Measurements from ENCODE around the gene DSC2.

DSC2 gene

DNA sequence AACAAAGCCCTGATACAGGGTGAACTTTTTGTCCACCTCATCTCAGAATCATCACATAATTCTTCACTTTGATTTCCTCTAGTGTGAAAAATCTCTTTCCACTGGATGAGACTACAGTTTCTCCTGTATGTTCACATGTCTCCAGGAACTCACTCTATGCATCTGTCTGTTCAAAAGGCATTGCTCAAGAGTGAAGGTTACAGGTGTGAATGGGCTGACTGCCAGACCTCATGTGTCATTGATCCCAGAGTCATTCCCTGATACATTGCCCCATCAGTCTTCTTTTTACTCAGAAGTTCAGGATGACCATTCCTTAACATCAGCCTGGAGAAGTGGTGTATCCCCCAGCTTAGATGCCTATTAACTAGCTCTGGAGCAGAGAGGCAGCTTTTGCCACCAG, 55.3 kb downstream of the DSC2 start:
- H3K36me3 ChIP-seq (ENCODE audit: control insufficient read depth in 4 of 4, insufficient read depth in 4 of 4, low read length in 3 of 4) = no peaks in the 10 kb centered on the region
- ChIA-PET POLR2A (no interaction called here), CTCF (no interaction called here)
- no peak for DNase-seq
- peaks cover 0 to 12% (median 10%) of the 10 kb centered on the region in 4 experiments for H3K4me1 ChIP-seq (ENCODE audit: control extremely low read depth in 1 of 4, control insufficient read depth in 4 of 4, insufficient read depth in 4 of 4, low read length in 3 of 4)
- H3K4me3 ChIP-seq (ENCODE audit: control insufficient read depth in 1 of 7, extremely low read depth in 1 of 7, insufficient read depth in 4 of 7, low read depth in 2 of 7, low read length in 6 of 7) = no peak overlapping the region
- H3K27ac ChIP-seq (ENCODE audit: insufficient read depth in 1 of 2, low read depth in 1 of 2, low read length in 2 of 2, poor library complexity in 1 of 2, severe bottlenecking in 2 of 2) = no peak overlapping the region
- H3K9me3 ChIP-seq (ENCODE audit: control extremely low read depth in 1 of 5, control insufficient read depth in 4 of 5, insufficient read depth in 2 of 5, low read depth in 1 of 5, low read length in 4 of 5) = peaks cover 0 to 8% (median 0%) of the 10 kb centered on the region in 5 experiments
- H3K27me3 ChIP-seq (replicated peaks in 2 of 5; ENCODE audit: control insufficient read depth in 4 of 5, insufficient read depth in 5 of 5, low read length in 4 of 5) = peaks cover 13 to 56% (median 24%) of the 10 kb centered on the region in 5 experiments

DNA sequence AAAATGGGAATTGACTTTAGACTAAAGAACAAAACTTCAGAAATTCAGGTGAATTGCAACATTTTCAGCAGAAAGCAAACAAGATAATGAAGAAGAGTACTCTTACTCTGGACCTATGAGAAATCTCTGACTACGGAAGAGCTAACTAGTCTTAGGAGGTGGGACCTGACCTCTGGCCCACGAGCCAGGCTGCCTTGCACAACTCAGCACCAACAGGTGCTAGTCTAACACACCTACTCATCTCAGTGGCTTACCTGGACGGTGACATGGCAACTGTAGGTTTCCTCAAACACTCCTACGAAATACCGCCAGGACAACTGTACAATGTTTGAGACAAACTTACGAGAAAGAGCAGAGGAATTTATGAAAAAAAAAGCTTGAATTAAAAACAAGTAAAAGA, 56.6 kb downstream of the DSC2 start:
- Histone ChIP-seq H3K27me3 (replicated peaks in 2 of 5; ENCODE audit: control insufficient read depth in 4 of 5, insufficient read depth in 5 of 5, low read length in 4 of 5) (peaks cover 13 to 69% (median 30%) of the 10 kb centered on the region in 5 experiments), H3K27ac (ENCODE audit: insufficient read depth in 1 of 2, low read depth in 1 of 2, low read length in 2 of 2, poor library complexity in 1 of 2, severe bottlenecking in 2 of 2) (no peak overlapping the region), H3K9me3 (ENCODE audit: control extremely low read depth in 1 of 5, control insufficient read depth in 4 of 5, insufficient read depth in 2 of 5, low read depth in 1 of 5, low read length in 4 of 5) (peaks cover 0 to 8% (median 0%) of the 10 kb centered on the region in 5 experiments), H3K4me3 (ENCODE audit: control insufficient read depth in 1 of 7, extremely low read depth in 1 of 7, insufficient read depth in 4 of 7, low read depth in 2 of 7, low read length in 6 of 7) (no peak overlapping the region), H3K4me1 (ENCODE audit: control extremely low read depth in 1 of 4, control insufficient read depth in 4 of 4, insufficient read depth in 4 of 4, low read length in 3 of 4) (peaks cover 0 to 22% (median 13%) of the 10 kb centered on the region in 4 experiments), H3K36me3 (ENCODE audit: control insufficient read depth in 4 of 4, insufficient read depth in 4 of 4, low read length in 3 of 4) (no peaks in the 10 kb centered on the region)
- POLR2A ChIA-PET = interaction anchor here (0.6 kb wide), 1 partner anchor 506 kb away, joined by 4 read pairs; no protein-coding TSS in a partner anchor
- 95% methylated on average over 5 of the region's 6 CpGs for WGBS (ENCODE audit: insufficient coverage)
- CTCF ChIA-PET = no interaction called here
- no peak for DNase-seq

DNA sequence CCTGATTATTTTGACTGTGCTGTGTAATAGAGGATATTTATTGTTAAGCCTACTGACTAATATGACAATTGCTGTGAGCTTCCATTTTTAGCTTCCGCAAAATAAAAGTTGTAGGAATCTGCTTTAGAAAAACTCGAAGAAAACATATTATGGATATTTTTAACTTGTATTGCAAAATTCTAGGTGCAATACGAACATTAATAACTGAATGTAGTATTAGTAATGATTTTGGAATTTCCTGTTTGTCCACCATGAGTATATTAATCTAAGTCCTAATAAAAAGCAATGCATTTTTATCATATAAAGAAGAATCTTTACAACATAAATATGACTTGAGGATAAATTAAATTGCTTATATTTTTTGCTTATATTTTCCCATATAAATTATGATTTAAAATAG, 57.3 kb downstream of the DSC2 start:
- ChIA-PET POLR2A (interaction anchor here (0.6 kb wide), 1 partner anchor 505 kb away, joined by 4 read pairs; no protein-coding TSS in a partner anchor), CTCF (no interaction called here)
- H3K27ac ChIP-seq (ENCODE audit: insufficient read depth in 1 of 2, low read depth in 1 of 2, low read length in 2 of 2, poor library complexity in 1 of 2, severe bottlenecking in 2 of 2) = no peak overlapping the region

DNA sequence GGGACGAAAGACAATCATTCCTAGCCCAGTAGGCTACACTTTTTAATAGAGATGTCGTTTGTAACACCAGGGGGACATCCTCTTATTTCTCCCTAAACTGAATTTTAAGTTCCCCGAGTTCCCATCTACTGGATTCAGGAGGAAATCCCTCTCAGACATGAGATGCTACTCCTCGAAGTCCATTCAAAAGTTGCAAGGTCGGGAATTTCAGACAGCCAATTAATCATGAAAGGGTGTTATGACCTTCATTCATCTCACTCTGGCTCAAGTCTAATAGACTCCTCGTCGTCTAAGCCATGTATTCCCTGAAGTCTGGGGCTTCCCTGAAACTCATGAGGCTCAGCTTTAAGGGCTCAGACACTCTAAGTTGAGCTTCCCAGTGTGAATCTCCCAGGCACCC, 58.5 kb downstream of the DSC2 start:
- ChIA-PET POLR2A (no interaction called here), CTCF (no interaction called here)
- Histone ChIP-seq H3K36me3 (ENCODE audit: control insufficient read depth in 4 of 4, insufficient read depth in 4 of 4, low read length in 3 of 4) (no peaks in the 10 kb centered on the region), H3K27me3 (replicated peaks in 2 of 5; ENCODE audit: control insufficient read depth in 4 of 5, insufficient read depth in 5 of 5, low read length in 4 of 5) (peaks cover 29 to 87% (median 40%) of the 10 kb centered on the region in 5 experiments), H3K4me3 (ENCODE audit: control insufficient read depth in 1 of 7, extremely low read depth in 1 of 7, insufficient read depth in 4 of 7, low read depth in 2 of 7, low read length in 6 of 7) (no peak overlapping the region), H3K4me1 (ENCODE audit: control extremely low read depth in 1 of 4, control insufficient read depth in 4 of 4, insufficient read depth in 4 of 4, low read length in 3 of 4) (peaks cover 0 to 22% (median 13%) of the 10 kb centered on the region in 4 experiments), H3K9me3 (ENCODE audit: control extremely low read depth in 1 of 5, control insufficient read depth in 4 of 5, insufficient read depth in 2 of 5, low read depth in 1 of 5, low read length in 4 of 5) (peaks cover 0 to 8% (median 0%) of the 10 kb centered on the region in 5 experiments), H3K27ac (ENCODE audit: insufficient read depth in 1 of 2, low read depth in 1 of 2, low read length in 2 of 2, poor library complexity in 1 of 2, severe bottlenecking in 2 of 2) (no peak overlapping the region)
- 74% methylated on average over 6 of the region's 7 CpGs for WGBS (ENCODE audit: insufficient coverage)
- DNase-seq = no peak

More for the DNA sequence above, 57.3 kb downstream of the DSC2 start:
- peaks cover 19 to 76% (median 36%) of the 10 kb centered on the region in 5 experiments for H3K27me3 ChIP-seq (replicated peaks in 2 of 5; ENCODE audit: control insufficient read depth in 4 of 5, insufficient read depth in 5 of 5, low read length in 4 of 5)
- peaks cover 0 to 8% (median 0%) of the 10 kb centered on the region in 5 experiments for H3K9me3 ChIP-seq (ENCODE audit: control extremely low read depth in 1 of 5, control insufficient read depth in 4 of 5, insufficient read depth in 2 of 5, low read depth in 1 of 5, low read length in 4 of 5)
- no peak overlapping the region for H3K4me3 ChIP-seq (ENCODE audit: control insufficient read depth in 1 of 7, extremely low read depth in 1 of 7, insufficient read depth in 4 of 7, low read depth in 2 of 7, low read length in 6 of 7)
- DNase-seq = no peak
- H3K36me3 ChIP-seq (ENCODE audit: control insufficient read depth in 4 of 4, insufficient read depth in 4 of 4, low read length in 3 of 4) = no peaks in the 10 kb centered on the region
- H3K4me1 ChIP-seq (ENCODE audit: control extremely low read depth in 1 of 4, control insufficient read depth in 4 of 4, insufficient read depth in 4 of 4, low read length in 3 of 4) = peaks cover 0 to 22% (median 13%) of the 10 kb centered on the region in 4 experiments
- WGBS (ENCODE audit: insufficient coverage) = 90% methylated on average over 2 of the region's 3 CpGs

DNA sequence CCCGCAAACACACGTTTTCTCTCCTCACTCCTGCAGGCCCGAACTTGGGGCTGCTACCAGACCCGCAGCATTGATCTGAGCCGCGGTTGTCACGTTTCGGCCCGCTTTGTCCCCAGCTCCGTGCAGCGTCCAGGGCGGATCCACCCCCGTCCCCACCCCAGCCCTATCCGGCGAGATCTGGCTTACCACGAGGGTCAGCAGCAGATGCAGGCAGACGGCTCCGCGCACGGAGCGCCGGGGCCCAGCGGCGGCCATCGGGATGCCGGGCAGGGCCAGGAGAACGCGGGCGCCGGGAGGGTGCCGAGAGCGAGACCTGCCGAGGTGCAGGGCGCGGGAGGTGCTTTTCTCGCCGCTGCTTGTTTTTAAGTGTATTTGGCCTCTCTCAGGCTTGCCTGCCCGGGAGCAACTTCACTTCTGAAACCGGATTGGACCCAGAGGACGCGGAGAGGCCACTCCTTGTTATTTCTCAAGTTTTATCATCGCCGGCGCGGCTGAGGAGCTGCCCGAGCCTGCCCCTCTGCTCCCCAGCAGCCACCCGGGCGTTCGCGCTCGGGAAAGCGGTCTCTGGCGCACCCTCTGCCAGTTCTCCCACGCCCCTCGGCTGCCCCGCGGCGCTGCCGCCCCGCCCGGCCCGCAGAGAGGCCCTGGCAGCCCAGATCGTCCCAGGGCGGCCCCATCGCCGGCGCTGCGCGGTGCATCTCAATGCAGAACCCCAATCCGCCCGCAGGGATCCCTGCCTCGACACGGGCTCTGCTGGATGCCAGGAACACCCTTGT, 59.6 kb downstream of the DSC2 start, which contains the start of gene DSC3:
Gene DSC3, minus strand, starts transcription at position 337 of the 776 bp plus-strand sequence. Its CDS starts 82 bp downstream, at position 255.
- Histone ChIP-seq H3K9me3 (ENCODE audit: control extremely low read depth in 1 of 5, control insufficient read depth in 4 of 5, insufficient read depth in 2 of 5, low read depth in 1 of 5, low read length in 4 of 5) (peaks cover 0 to 8% (median 0%) of the 10 kb centered on the region in 5 experiments), H3K4me1 (ENCODE audit: control extremely low read depth in 1 of 4, control insufficient read depth in 4 of 4, insufficient read depth in 4 of 4, low read length in 3 of 4) (peaks cover 0 to 22% (median 13%) of the 10 kb centered on the region in 4 experiments), H3K27me3 (replicated peaks in 2 of 5; ENCODE audit: control insufficient read depth in 4 of 5, insufficient read depth in 5 of 5, low read length in 4 of 5) (peaks cover 30 to 95% (median 40%) of the 10 kb centered on the region in 5 experiments), H3K4me3 (ENCODE audit: control insufficient read depth in 1 of 7, extremely low read depth in 1 of 7, insufficient read depth in 4 of 7, low read depth in 2 of 7, low read length in 6 of 7) (peak within 1 kb of the TSS in 5 of 7 experiments; percentile 32 to 67 (median 50)), H3K36me3 (ENCODE audit: control insufficient read depth in 4 of 4, insufficient read depth in 4 of 4, low read length in 3 of 4) (no peaks in the 10 kb centered on the region), H3K27ac (ENCODE audit: insufficient read depth in 1 of 2, low read depth in 1 of 2, low read length in 2 of 2, poor library complexity in 1 of 2, severe bottlenecking in 2 of 2) (no peak within 1 kb of the TSS)
- 2% methylated on average over 68 of the region's 73 CpGs for WGBS (ENCODE audit: insufficient coverage)
- ChIA-PET CTCF (interaction anchor here (1.0 kb wide), 1 partner anchor 11 kb away, joined by 5 read pairs; no protein-coding TSS in a partner anchor), POLR2A (no interaction called here)
- DNase-seq = peak in 2 of 3 donors; percentile 40 to 51

DNA sequence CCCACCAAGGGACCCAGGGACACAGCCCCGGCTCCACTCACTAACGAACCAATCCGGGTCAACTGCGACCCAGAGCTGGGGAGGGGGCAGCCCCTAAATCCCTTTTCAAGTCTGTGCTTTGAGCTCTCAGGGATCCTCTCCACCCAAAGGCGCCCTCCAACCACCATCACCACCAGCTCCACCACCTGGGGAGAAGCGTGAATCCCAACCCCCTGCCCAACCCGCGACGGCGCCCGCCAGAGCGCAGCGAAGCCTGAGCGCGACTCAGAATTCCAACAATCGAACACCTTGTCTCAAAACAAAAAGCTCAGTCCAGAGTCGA, 60.2 kb downstream of the DSC2 start:
- Histone ChIP-seq H3K27ac (ENCODE audit: insufficient read depth in 1 of 2, low read depth in 1 of 2, low read length in 2 of 2, poor library complexity in 1 of 2, severe bottlenecking in 2 of 2) (no peak overlapping the region), H3K36me3 (ENCODE audit: control insufficient read depth in 4 of 4, insufficient read depth in 4 of 4, low read length in 3 of 4) (no peaks in the 10 kb centered on the region), H3K9me3 (ENCODE audit: control extremely low read depth in 1 of 5, control insufficient read depth in 4 of 5, insufficient read depth in 2 of 5, low read depth in 1 of 5, low read length in 4 of 5) (peaks cover 0 to 8% (median 0%) of the 10 kb centered on the region in 5 experiments), H3K27me3 (replicated peaks in 2 of 5; ENCODE audit: control insufficient read depth in 4 of 5, insufficient read depth in 5 of 5, low read length in 4 of 5) (peaks cover 31 to 95% (median 40%) of the 10 kb centered on the region in 5 experiments), H3K4me3 (ENCODE audit: control insufficient read depth in 1 of 7, extremely low read depth in 1 of 7, insufficient read depth in 4 of 7, low read depth in 2 of 7, low read length in 6 of 7) (peak overlapping the region in 5 of 7 experiments; percentile 32 to 67 (median 50)), H3K4me1 (ENCODE audit: control extremely low read depth in 1 of 4, control insufficient read depth in 4 of 4, insufficient read depth in 4 of 4, low read length in 3 of 4) (peaks cover 0 to 22% (median 13%) of the 10 kb centered on the region in 4 experiments)
- WGBS (ENCODE audit: insufficient coverage) = under 1% methylated on average over 15 of the region's 17 CpGs
- DNase-seq = no peak
- CTCF ChIA-PET = interaction anchor here (1.0 kb wide), 1 partner anchor 11 kb away, joined by 5 read pairs; no protein-coding TSS in a partner anchor
- POLR2A ChIA-PET = no interaction called here

All from common myeloid progenitor, CD34-positive (primary cell).